SK-N-SH (cell line): ENCODE results near the gene SATB1.

Source experiments
- CTCF ChIP-seq: fragments of 200-600 bp; sonication (generic); IDR thresholded peaks from 2 replicates; pipeline ENCODE4 v1.6.1; 2017; ENCODE audit warnings: antibody characterized with exemption, mild to moderate bottlenecking, moderate library complexity
- MXI1 ChIP-seq: IDR thresholded peaks from 2 replicates; pipeline ENCODE4 v1.6.1; 2012; ENCODE audit warnings: mild to moderate bottlenecking, low read depth, low read length, improper control_type of control experiment
- POLR2AphosphoS5 ChIP-seq: IDR thresholded peaks from 2 replicates; pipeline ENCODE4 v1.6.1; 2012; ENCODE audit warnings: low read depth, low read length
- USF1 ChIP-seq: IDR thresholded peaks from 2 replicates; pipeline ENCODE4 v1.4.0; 2012; ENCODE audit warnings: low read depth, borderline replicate concordance
- USF2 ChIP-seq: fragments of 150-350 bp; IDR thresholded peaks from 2 replicates; pipeline ENCODE4 v1.6.1; 2017; ENCODE audit warnings: antibody characterized with exemption, low read length, low read depth, borderline replicate concordance
- ZBTB33 ChIP-seq: IDR thresholded peaks from 2 replicates; pipeline ENCODE4 v1.4.0; 2012; ENCODE audit warnings: low read depth, borderline replicate concordance

- TF ChIP-seq USF1 (no peak), MXI1 (no peak), CTCF (no peak), ZBTB33 (no peak), POLR2AphosphoS5 (no peak), USF2 (no peak)
Observed at GRCh38 chr3:18474202-18474601, 49.1 kb upstream of the SATB1 start.
